H9 (cell line): ENCODE results near the gene FMO5. TPM values are rescaled to one million over a fixed set of nuclear protein-coding genes. Genes with fewer than 3 reads are reported as not detected.

Experiments
- DNase-seq: peaks from one replicate; pipeline ENCODE4 v3.0.0-alpha.2; 2017
- H2AFZ ChIP-seq: one replicate; pipeline ENCODE4 v1.6.1; 2013; ENCODE audit warnings: mild to moderate bottlenecking, low read length, control low read depth, moderate library complexity
- H2AK5ac ChIP-seq: 2 replicates; pipeline ENCODE4 v1.6.1; 2013; ENCODE audit warnings: low read length, control low read depth, mixed read lengths; ENCODE audit not compliant: insufficient read length
- H2BK120ac ChIP-seq: one replicate; pipeline ENCODE4 v1.6.1; 2013; ENCODE audit warnings: low read depth, mild to moderate bottlenecking, low read length, control low read depth, inconsistent platforms; ENCODE audit not compliant: poor library complexity, severe bottlenecking
- H2BK12ac ChIP-seq: 2 replicates; pipeline ENCODE4 v1.6.1; 2013; ENCODE audit warnings: low read length, control low read depth, mixed read lengths, low read depth; ENCODE audit not compliant: insufficient read length
- H2BK15ac ChIP-seq: 2 replicates; pipeline ENCODE4 v1.6.1; 2013; ENCODE audit warnings: low read depth, low read length, control low read depth
- H2BK20ac ChIP-seq: one replicate; pipeline ENCODE4 v1.6.1; 2013; ENCODE audit warnings: low read depth, mild to moderate bottlenecking, low read length, control low read depth, inconsistent platforms; ENCODE audit not compliant: poor library complexity, severe bottlenecking
- H2BK5ac ChIP-seq: 2 replicates; pipeline ENCODE4 v1.6.1; 2013; ENCODE audit warnings: low read length, control low read depth, mixed read lengths; ENCODE audit not compliant: insufficient read length
- H3K14ac ChIP-seq: 2 replicates; pipeline ENCODE4 v1.6.1; 2013; ENCODE audit warnings: low read length, control low read depth; ENCODE audit not compliant: insufficient read depth
- H3K18ac ChIP-seq: 2 replicates; pipeline ENCODE4 v1.6.1; 2013; ENCODE audit warnings: low read depth, mild to moderate bottlenecking, mixed read lengths, low read length, control low read depth; ENCODE audit not compliant: insufficient read length
- H3K23ac ChIP-seq: 2 replicates; pipeline ENCODE4 v1.6.1; 2013; ENCODE audit warnings: low read length, control low read depth, mixed read lengths, low read depth; ENCODE audit not compliant: insufficient read length
- H3K23me2 ChIP-seq: 2 replicates; pipeline ENCODE4 v1.6.1; 2013; ENCODE audit warnings: low read depth, mild to moderate bottlenecking, mixed read lengths, low read length, control low read depth; ENCODE audit not compliant: insufficient read length, poor library complexity, severe bottlenecking
- H3K27ac ChIP-seq: 2 replicates; pipeline ENCODE4 v1.5.1; 2013; ENCODE audit warnings: low read length, control low read depth, mixed read lengths, low read depth; ENCODE audit not compliant: insufficient read length
- H3K27me3 ChIP-seq: 2 replicates; pipeline ENCODE4 v1.6.1; 2013; ENCODE audit warnings: low read length, control low read depth, inconsistent platforms; ENCODE audit not compliant: insufficient read depth
- H3K4ac ChIP-seq: 2 replicates; pipeline ENCODE4 v1.6.1; 2013; ENCODE audit warnings: low read depth, mild to moderate bottlenecking, control low read depth, inconsistent platforms, low read length, moderate library complexity
- H3K4me1 ChIP-seq: 2 replicates; pipeline ENCODE4 v1.6.1; 2013; ENCODE audit warnings: low read length, control low read depth, inconsistent platforms; ENCODE audit not compliant: insufficient read depth
- H3K4me2 ChIP-seq: 2 replicates; pipeline ENCODE4 v1.6.1; 2013; ENCODE audit warnings: low read length, control low read depth, mixed read lengths; ENCODE audit not compliant: insufficient read length, insufficient read depth
- H3K56ac ChIP-seq: 2 replicates; pipeline ENCODE4 v1.6.1; 2013; ENCODE audit warnings: low read depth, mild to moderate bottlenecking, mixed read lengths, low read length, control low read depth; ENCODE audit not compliant: insufficient read length
- H3K79me1 ChIP-seq: 2 replicates; pipeline ENCODE4 v1.6.1; 2013; ENCODE audit warnings: low read depth, mild to moderate bottlenecking, moderate library complexity, low read length, control low read depth, inconsistent platforms; ENCODE audit not compliant: insufficient read depth, poor library complexity, severe bottlenecking
- H3K79me2 ChIP-seq: 2 replicates; pipeline ENCODE4 v1.6.1; 2013; ENCODE audit warnings: low read length, control low read depth, inconsistent platforms; ENCODE audit not compliant: insufficient read depth
- H3K9ac ChIP-seq: 2 replicates; pipeline ENCODE4 v1.6.1; 2013; ENCODE audit warnings: low read length, control low read depth, mixed read lengths; ENCODE audit not compliant: insufficient read length; ENCODE audit errors: extremely low read depth
- H3K9me3 ChIP-seq: one replicate; pipeline ENCODE4 v1.6.1; 2013; ENCODE audit warnings: low read depth, low read length, inconsistent platforms; ENCODE audit not compliant: control insufficient read depth
- H3T11ph ChIP-seq: one replicate; pipeline ENCODE4 v1.6.1; 2013; ENCODE audit warnings: mild to moderate bottlenecking, low read length, control low read depth, inconsistent platforms
- H4K20me1 ChIP-seq: one replicate; pipeline ENCODE4 v1.6.1; 2013; ENCODE audit not compliant: control insufficient read depth, insufficient read length, insufficient read depth
- H4K5ac ChIP-seq: 2 replicates; pipeline ENCODE4 v1.6.1; 2013; ENCODE audit warnings: low read depth, mild to moderate bottlenecking, mixed read lengths, low read length, control low read depth; ENCODE audit not compliant: insufficient read length
- H4K8ac ChIP-seq: replicated peaks from 2 replicates; pipeline ENCODE4 v1.6.1; 2013; ENCODE audit warnings: low read length, control low read depth, mixed read lengths, low read depth; ENCODE audit not compliant: insufficient read length
- H4K91ac ChIP-seq: 2 replicates; pipeline ENCODE4 v1.6.1; 2013; ENCODE audit warnings: low read depth, mild to moderate bottlenecking, moderate library complexity, mixed read lengths, low read length, control low read depth; ENCODE audit not compliant: insufficient read length
- H3K27ac Mint-ChIP-seq, 3 experiments: 2 replicates in 2 of 3; 3 replicates in 1 of 3; pipeline ENCODE4 v1.8.0; 2020 to 2021; ENCODE audit warnings: mixed read lengths in 3 of 3, mild to moderate bottlenecking in 1 of 3, moderate library complexity in 1 of 3
- H3K27me3 Mint-ChIP-seq: 2 replicates; pipeline ENCODE4 v1.8.0; 2021; ENCODE audit warnings: low read depth, mild to moderate bottlenecking, moderate library complexity, mixed read lengths
- H3K36me3 Mint-ChIP-seq, 3 experiments: 2 replicates in 2 of 3; 3 replicates in 1 of 3; pipeline ENCODE4 v1.8.0; 2020 to 2021; ENCODE audit warnings: low read depth in 3 of 3, mixed read lengths in 3 of 3; ENCODE audit not compliant: insufficient read depth in 1 of 3
- H3K4me1 Mint-ChIP-seq, 2 experiments: 2 replicates each; pipeline ENCODE4 v1.8.0; 2020; ENCODE audit warnings: mixed read lengths in 2 of 2
- H3K4me3 Mint-ChIP-seq, 2 experiments: 2 replicates in 1 of 2; 3 replicates in 1 of 2; pipeline ENCODE4 v1.8.0; 2020 to 2021; ENCODE audit warnings: mild to moderate bottlenecking in 2 of 2, mixed read lengths in 2 of 2, moderate library complexity in 1 of 2
- H3K9me3 Mint-ChIP-seq, 2 experiments: 2 replicates in 1 of 2; 3 replicates in 1 of 2; pipeline ENCODE4 v1.8.0; 2020; ENCODE audit warnings: mild to moderate bottlenecking in 2 of 2, mixed read lengths in 2 of 2, moderate library complexity in 1 of 2
- CTCF ChIP-seq: fragments of 200-600 bp; sonication (generic); conservative IDR thresholded peaks from 3 replicates; pipeline ENCODE4 v1.8.0; 2021; ENCODE audit warnings: antibody characterized with exemption, mild to moderate bottlenecking
- WGBS: extraction: QIAGEN DNeasy Blood & Tissue Kit; methylation state at CpG from one replicate; pipeline ENCODE4 v1.1.7; 2013; ENCODE audit warnings: missing lambda C conversion rate, low lambda C conversion rate, mixed read lengths; ENCODE audit not compliant: insufficient read length; ENCODE audit errors: extremely low coverage; 5-methylcytosine and 5-hydroxymethylcytosine counted together
- total RNA-seq: library from RNA; stranded (reverse); gene quantifications from 2 replicates; pipeline ENCODE4 v1.2.1, GENCODE V29; 2021

The FMO5 gene
- total RNA-seq, 1 experiment from 2014 or later: 0.61 TPM

DNA sequence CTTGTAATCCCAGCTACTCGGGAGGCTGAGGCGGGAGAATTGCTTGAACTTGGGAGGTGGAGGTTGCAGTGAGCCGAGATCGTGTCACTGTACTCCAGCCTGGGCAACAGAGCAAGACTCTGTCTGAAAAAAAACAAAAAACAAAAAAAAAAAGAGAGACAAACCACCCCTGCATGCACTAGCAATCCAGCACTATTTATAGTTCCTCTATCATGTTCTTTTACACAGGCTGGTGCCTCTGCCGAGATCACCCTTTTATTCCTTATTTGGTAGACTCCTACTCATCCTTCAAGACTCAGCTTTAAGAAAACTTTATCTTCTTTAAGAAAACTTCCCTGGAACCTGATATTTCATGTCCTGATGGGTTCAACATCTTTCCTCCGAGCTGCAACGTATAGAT lies 10.8 kb downstream of the FMO5 start:
- Mint-ChIP-seq H3K27ac (no peak overlapping the region), H3K27me3 (no peaks in the 10 kb centered on the region), H3K9me3 (no peaks in the 10 kb centered on the region), H3K36me3 (no peaks in the 10 kb centered on the region), H3K4me1 (peaks cover 2 to 4% of the 10 kb centered on the region in 2 experiments; a peak in 1 of 4 replicates), H3K4me3 (no peak overlapping the region)
- H4K20me1 ChIP-seq: no peaks in the 10 kb centered on the region
- no peak overlapping the region for H3K18ac ChIP-seq
- no peak overlapping the region for H2AK5ac ChIP-seq
- H3T11ph ChIP-seq: no peak overlapping the region
- H3K27me3 ChIP-seq: no peaks in the 10 kb centered on the region
- H4K91ac ChIP-seq: no peak overlapping the region
- no peaks in the 10 kb centered on the region for H3K9me3 ChIP-seq
- H3K4ac ChIP-seq: no peak overlapping the region
- no peaks in the 10 kb centered on the region for H3K79me2 ChIP-seq
- H2AFZ ChIP-seq: no peak overlapping the region
- H3K23ac ChIP-seq: no peak overlapping the region
- H3K23me2 ChIP-seq: no peaks in the 10 kb centered on the region
- TF ChIP-seq CTCF: no peak
- H2BK15ac ChIP-seq: no peak overlapping the region
- no peak overlapping the region for H2BK120ac ChIP-seq
- H4K5ac ChIP-seq: no peak overlapping the region
- no peak overlapping the region for H2BK12ac ChIP-seq
- H3K4me2 ChIP-seq: no peak overlapping the region
- H2BK5ac ChIP-seq: no peak overlapping the region
- H2BK20ac ChIP-seq: no peak overlapping the region
- WGBS: no CpG with 5 or more reads among the region's 7 CpGs
- no peak overlapping the region for H3K14ac ChIP-seq
- H3K4me1 ChIP-seq: no peaks in the 10 kb centered on the region
- no peaks in the 10 kb centered on the region for H3K79me1 ChIP-seq
- H3K56ac ChIP-seq: no peak overlapping the region
- H4K8ac ChIP-seq: no peak overlapping the region
- no peak overlapping the region for H3K27ac ChIP-seq
- no peak for DNase-seq
- H3K9ac ChIP-seq: no peak overlapping the region
